SJCRH30 (cell line): ENCODE measurements around the gene HMG20B. TPM values are rescaled to one million over a fixed set of nuclear protein-coding genes. Genes with fewer than 3 reads are reported as not detected.
A peak's percentile ranks its signal among the peaks of the same experiment; 100 is the strongest.

Experiments used
- DNase-seq, 2 experiments: peaks; one replicate each; pipeline ENCODE4 v3.0.0-alpha.2; 2015 to 2020
- H3K27ac ChIP-seq: fragments of 250-450 bp; sonication (Bioruptor Pico); 2 replicates; pipeline ENCODE4 v1.5.1; 2020; ENCODE audit warnings: mild to moderate bottlenecking, moderate library complexity
- H3K27me3 ChIP-seq: fragments of 250-450 bp; sonication (Bioruptor Pico); 2 replicates; pipeline ENCODE4 v1.5.1; 2020; ENCODE audit warnings: mild to moderate bottlenecking, moderate library complexity
- H3K36me3 ChIP-seq: fragments of 250-450 bp; sonication (Bioruptor Pico); 2 replicates; pipeline ENCODE4 v1.5.1; 2020; ENCODE audit warnings: mild to moderate bottlenecking, moderate library complexity
- H3K4me1 ChIP-seq: fragments of 250-450 bp; sonication (Bioruptor Pico); 2 replicates; pipeline ENCODE4 v1.5.1; 2020; ENCODE audit warnings: mild to moderate bottlenecking, moderate library complexity
- H3K4me3 ChIP-seq: fragments of 250-450 bp; sonication (Bioruptor Pico); 2 replicates; pipeline ENCODE4 v1.5.1; 2020; ENCODE audit warnings: mild to moderate bottlenecking, moderate library complexity
- H3K9me3 ChIP-seq: fragments of 250-450 bp; sonication (Bioruptor Pico); replicated peaks from 2 replicates; pipeline ENCODE4 v1.5.1; 2020; ENCODE audit warnings: mild to moderate bottlenecking, moderate library complexity
- total RNA-seq: library from RNA; depleted of rRNA; stranded (reverse); fragments of >200 nt; shearing (Covaris generic); gene quantifications from 2 replicates; pipeline ENCODE4 v1.2.3, GENCODE V29; 2014; rRNA removed

HMG20B gene
- total RNA-seq, 1 experiment from 2014 or later, result 48.0 TPM

DNA sequence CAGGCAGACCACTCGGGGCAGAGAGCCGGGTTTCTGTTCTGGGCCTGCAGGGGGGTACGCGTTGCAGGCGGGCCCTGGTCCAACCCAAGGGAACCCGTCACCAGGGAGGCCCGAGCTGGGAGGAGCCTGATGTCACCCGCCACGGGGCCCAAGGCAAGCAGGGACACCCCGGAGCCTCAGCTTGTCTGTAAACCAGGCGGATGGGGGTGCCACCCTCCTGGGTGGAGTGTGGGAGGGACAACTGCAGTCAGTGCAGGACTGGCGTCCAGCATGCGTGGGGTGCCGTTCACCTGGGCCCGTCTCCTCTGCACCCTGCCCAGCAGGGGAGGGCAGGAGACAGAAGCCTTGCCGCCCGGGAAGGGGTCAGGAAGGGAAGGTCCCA, 46.9 kb downstream of the HMG20B start:
- Histone ChIP-seq H3K36me3 (0 out of 2 replicates have a peak, but pooled peaks cover 6% of the 10 kb centered on the region), H3K27me3 (no peaks in the 10 kb centered on the region), H3K4me1 (no peaks in the 10 kb centered on the region), H3K9me3 (no peaks in the 10 kb centered on the region), H3K27ac (no peak overlapping the region), H3K4me3 (no peak overlapping the region)
- DNase-seq, result no peak

DNA sequence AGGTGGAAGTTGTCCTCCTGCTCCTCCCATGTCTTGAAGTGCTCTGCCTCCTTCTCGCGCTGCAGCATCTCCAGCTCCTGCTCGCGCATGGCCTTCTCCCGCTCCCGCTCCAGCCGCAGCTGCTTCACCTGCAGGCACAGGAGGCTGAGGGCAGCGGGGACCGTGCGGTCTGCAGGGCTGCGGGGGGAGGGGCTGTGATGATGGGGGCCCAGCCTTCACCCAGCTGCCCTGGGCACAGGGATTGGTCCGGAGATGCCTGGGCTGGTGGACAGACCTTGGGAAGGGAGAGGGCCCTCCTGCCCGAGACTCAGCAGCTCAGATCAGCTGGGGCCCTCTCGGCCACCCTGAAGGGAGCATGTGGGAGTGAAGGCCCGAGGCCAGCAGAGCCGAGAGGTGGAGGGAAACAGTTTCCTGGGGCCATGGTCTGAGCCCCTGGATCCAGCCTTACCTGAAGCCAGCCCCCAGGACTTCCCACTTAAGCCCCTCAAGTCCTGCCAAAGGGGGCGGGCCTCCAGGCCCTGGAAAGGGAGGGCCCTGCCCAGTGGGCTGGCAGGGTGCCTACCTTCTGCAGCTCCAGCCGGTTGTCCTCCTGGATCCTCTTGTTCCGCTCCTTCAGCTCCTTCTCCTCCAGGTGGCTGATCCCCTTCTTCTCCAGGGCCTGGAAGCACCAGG, 47.5 kb downstream of the HMG20B start:
- Histone ChIP-seq H3K9me3 (no peaks in the 10 kb centered on the region), H3K4me3 (no peak overlapping the region), H3K4me1 (no peaks in the 10 kb centered on the region), H3K36me3 (0 out of 2 replicates have a peak, but pooled peaks cover 6% of the 10 kb centered on the region), H3K27ac (no peak overlapping the region), H3K27me3 (no peaks in the 10 kb centered on the region)
- no peak for DNase-seq

DNA sequence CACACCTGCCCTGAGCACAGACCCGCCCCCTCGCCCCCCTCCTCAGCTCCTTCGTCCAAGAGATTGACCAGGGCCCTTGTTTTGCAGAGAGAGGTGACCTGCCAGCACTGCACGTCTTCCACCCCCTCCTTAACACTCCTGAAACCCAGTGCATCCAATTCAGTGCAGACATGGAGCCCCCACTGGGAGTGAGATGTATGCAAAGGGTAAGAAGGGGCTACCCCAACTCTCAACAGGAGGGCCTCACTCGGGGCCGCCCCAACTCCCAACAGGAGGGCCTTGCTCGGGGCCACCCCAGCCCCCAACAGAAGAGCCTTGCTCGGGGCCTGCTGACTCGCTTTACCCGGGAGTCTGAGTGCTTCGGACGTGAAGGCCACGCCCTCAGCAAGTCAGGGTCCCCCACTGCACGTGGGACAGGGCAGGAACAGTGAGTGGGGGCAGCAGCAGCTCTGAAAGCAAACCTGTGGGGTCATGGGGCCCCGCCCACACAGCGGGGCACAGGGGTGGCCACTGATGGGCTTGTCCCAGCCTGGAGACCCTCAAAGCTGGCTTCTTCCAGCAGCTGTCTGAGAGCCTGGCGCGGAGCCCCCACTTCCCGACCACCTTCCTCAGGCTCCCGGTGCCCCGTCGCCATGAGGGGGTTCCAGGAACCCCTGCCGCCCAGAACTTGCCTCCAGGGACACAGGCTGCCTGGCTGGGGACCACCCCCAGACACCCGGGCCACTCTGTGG, 48.2 kb downstream of the HMG20B start:
- no peak overlapping the region for H3K27ac ChIP-seq
- DNase-seq, result no peak
- H3K27me3 ChIP-seq, result no peaks in the 10 kb centered on the region
- no peaks in the 10 kb centered on the region for H3K9me3 ChIP-seq
- H3K36me3 ChIP-seq, result 0 out of 2 replicates have a peak, but pooled peaks cover 6% of the 10 kb centered on the region
- H3K4me1 ChIP-seq, result no peaks in the 10 kb centered on the region
- no peak overlapping the region for H3K4me3 ChIP-seq

DNA sequence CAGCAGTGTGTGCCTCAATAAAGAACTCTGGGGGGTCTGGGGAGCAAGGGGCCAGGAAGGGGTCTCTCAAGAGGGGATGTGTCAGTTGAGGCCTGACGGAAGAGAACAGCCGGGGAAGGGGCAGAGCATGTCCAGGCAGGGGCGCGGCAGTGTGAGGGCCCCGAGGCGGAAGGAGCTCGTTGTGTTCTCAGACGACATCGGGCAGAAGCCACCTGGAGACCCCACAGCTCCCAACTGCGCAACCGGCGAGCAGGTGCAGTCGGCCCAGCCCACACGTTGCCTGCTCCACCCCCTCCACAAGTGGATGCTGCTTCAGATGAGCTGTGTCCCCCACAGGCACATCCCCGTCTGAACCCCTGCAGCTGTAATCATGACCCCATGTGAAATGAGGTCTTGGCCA, 48.9 kb downstream of the HMG20B start:
- no peaks in the 10 kb centered on the region for H3K27me3 ChIP-seq
- H3K36me3 ChIP-seq, result 0 out of 2 replicates have a peak, but pooled peaks cover 6% of the 10 kb centered on the region
- no peaks in the 10 kb centered on the region for H3K9me3 ChIP-seq
- H3K4me1 ChIP-seq, result no peaks in the 10 kb centered on the region
- DNase-seq, result no peak
- H3K4me3 ChIP-seq, result no peak overlapping the region
- H3K27ac ChIP-seq, result no peak overlapping the region

DNA sequence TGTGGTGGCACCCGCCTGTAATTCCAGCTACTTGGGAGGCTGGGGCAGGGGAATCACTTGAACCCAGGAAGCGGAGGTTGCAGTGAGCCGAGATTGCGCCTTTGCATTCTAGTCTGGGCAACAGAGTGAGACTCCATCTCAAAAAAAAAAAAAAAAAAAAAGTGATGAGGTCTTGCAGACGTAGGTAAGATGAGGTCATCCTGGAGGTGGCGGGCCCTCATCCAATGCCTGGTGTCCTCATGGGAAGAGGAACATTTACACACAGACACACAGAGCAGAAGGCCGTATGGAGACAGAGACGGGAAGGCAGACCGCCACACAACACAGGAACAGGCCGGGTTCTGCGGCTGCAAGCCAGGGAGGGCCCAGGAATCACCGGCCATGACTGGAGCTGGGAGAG, 49.5 kb downstream of the HMG20B start:
- Histone ChIP-seq H3K27ac (no peak overlapping the region), H3K27me3 (no peaks in the 10 kb centered on the region), H3K4me3 (no peak overlapping the region), H3K9me3 (no peaks in the 10 kb centered on the region), H3K4me1 (no peaks in the 10 kb centered on the region), H3K36me3 (0 out of 2 replicates have a peak, but pooled peaks cover 6% of the 10 kb centered on the region)
- DNase-seq, result no peak

DNA sequence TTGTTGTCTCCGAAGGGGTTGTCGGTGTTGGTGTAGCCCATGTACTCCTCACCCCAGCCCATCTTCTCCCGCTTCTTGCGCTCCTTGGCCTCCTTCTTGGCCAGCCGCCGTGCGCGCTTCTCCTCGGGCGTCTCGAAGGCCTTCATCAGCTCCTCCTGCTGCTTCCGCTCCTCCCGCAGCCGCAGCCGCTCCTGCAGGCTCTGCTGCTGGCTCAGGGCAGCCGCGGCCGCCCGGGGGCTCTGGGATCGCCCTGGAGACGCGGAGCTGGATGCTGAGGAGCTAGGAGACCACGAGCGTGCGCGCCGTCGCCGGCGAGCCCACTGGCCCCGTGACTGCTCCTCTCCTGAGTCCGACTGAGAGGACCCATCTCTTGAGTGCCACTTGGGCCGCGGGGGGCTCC, 51.0 kb downstream of the HMG20B start:
- no peaks in the 10 kb centered on the region for H3K9me3 ChIP-seq
- 0 out of 2 replicates have a peak, but pooled peaks cover 3% of the 10 kb centered on the region for H3K36me3 ChIP-seq
- no peaks in the 10 kb centered on the region for H3K27me3 ChIP-seq
- no peaks in the 10 kb centered on the region for H3K4me1 ChIP-seq
- no peak for DNase-seq
- no peak overlapping the region for H3K4me3 ChIP-seq
- no peak overlapping the region for H3K27ac ChIP-seq

DNA sequence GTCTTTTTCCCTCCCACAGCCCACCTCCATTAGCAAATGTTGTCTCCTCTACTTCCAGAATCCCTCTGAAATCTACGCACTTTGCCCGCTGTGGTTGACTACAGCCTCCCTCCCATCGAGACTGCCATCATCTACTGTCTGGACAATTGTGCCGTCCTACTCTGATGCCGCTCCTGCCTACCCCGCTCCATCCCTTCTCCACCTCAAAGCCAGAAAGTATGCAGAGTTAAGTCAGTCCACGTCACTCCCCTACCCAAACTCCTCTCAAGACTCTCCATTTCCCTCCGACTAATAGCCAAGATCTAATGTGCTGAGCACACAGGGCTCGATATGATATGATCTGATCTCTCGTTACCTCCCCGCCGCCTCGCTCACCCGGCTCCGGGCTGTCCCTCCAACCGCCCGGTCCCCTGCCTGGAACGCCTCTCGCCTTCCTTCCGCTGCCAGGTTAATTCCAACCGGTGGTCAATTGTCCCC, 53.3 kb downstream of the HMG20B start:
- H3K27ac ChIP-seq, result peak overlapping the region; percentile 95
- no peaks in the 10 kb centered on the region for H3K9me3 ChIP-seq
- no peaks in the 10 kb centered on the region for H3K27me3 ChIP-seq
- DNase-seq, result no peak
- H3K36me3 ChIP-seq, result no peaks in the 10 kb centered on the region
- H3K4me1 ChIP-seq, result no peaks in the 10 kb centered on the region
- peak overlapping the region; percentile 94 for H3K4me3 ChIP-seq

DNA sequence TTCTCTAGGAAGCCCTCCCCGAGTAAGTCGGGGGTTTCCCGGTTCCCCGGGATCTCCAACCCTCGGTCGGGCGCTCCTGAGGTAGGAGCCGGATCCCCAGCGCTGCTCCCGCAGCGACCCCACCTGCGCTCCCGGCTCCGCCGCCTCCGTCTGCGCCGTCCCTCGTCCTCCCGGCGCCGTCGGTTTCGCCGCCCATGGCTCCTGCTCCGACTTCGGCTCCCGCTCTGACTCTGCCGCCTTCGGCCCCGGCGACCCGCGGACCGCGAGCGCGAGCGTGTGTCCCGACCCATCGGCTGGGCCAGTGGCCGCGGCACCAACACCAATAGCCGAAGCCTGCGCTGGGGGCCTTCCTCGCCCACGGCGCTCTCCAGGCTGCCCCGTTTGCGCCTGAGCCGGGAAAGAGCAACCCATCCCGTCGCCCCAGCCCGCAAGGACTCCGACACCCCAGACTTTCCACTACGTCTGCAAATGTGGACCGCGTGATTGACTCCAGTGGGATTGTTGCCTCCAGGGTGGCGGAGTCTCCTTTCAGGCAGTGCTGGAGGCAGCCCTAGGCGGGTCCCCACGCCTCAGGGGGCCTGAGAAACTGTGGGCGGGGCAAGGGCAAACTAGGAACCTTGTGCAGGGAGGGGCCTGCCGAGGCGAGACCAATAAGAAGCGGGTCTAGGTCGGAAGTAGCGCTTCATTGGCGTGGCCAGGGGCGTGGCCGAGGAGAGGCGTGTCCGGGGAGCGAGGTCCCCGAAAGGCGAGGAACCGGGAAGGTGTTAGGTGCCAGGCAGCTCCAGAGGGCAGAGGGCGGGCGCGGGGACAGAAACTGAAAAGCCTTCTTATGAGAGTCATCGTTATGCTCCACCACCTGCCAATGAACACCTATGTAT, 54.0 kb downstream of the HMG20B start, which contains the start of gene CACTIN:
Gene CACTIN (minus strand): TSS at position 318 of the 878 bp plus-strand sequence. CDS start 28 bp downstream, at position 290.
- H3K9me3 ChIP-seq, result no peaks in the 10 kb centered on the region
- peak within 1 kb of the TSS; percentile 94 for H3K4me3 ChIP-seq
- H3K4me1 ChIP-seq, result no peaks in the 10 kb centered on the region
- no peaks in the 10 kb centered on the region for H3K36me3 ChIP-seq
- peak within 1 kb of the TSS; percentile 95 for H3K27ac ChIP-seq
- H3K27me3 ChIP-seq, result no peaks in the 10 kb centered on the region
- peak; percentile 99 for DNase-seq

DNA sequence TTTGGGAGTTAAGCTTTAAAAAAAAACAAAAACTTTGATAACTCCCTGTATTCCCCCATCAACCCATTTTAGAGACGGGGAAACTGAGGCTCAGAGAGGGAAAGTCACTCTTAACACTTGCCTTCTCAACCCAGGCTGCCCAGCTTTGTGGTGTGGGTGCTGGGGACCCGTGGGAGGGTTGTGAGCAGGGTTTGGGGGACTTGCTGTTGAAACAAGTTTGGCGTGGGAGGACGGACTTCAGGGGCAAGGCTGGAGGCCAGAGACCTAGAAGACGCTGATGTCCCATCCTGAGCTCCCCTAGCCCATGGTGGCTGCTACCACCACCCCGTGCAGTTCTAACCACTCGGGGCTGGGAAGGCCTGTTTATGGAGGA, 54.6 kb downstream of the HMG20B start:
- DNase-seq, result no peak
- H3K27me3 ChIP-seq, result no peaks in the 10 kb centered on the region
- no peaks in the 10 kb centered on the region for H3K36me3 ChIP-seq
- no peak overlapping the region for H3K27ac ChIP-seq
- H3K9me3 ChIP-seq, result no peaks in the 10 kb centered on the region
- H3K4me1 ChIP-seq, result no peaks in the 10 kb centered on the region
- peak overlapping the region; percentile 94; the same call in 1 of the 2 replicates for H3K4me3 ChIP-seq

Other genes starting within 250 kb of the HMG20B start
- 15.1 and 16.4 TPM in 2 replicates for gene NFIC, start 206.4 kb upstream of the HMG20B start, total RNA-seq
- not detected in 2 replicates for gene SMIM24, start 92.4 kb upstream of the HMG20B start, total RNA-seq
- gene SMIM44, start 89.5 kb upstream of the HMG20B start, total RNA-seq, result not detected in 2 replicates
- 11.7 and 12.3 TPM in 2 replicates for gene DOHH, start 72.3 kb upstream of the HMG20B start, total RNA-seq
- 31.4 and 31.8 TPM in 2 replicates for gene FZR1, start 66.6 kb upstream of the HMG20B start, total RNA-seq
- not detected in 2 replicates for gene TEKTIP1, start 33.8 kb upstream of the HMG20B start, total RNA-seq
- 54.6 and 57.1 TPM in 2 replicates for gene MFSD12, start 15.4 kb upstream of the HMG20B start, total RNA-seq
- gene GIPC3, start 12.5 kb downstream of the HMG20B start, total RNA-seq, result 0.03 and 0.06 TPM in 2 replicates
- gene TBXA2R, start 33.9 kb downstream of the HMG20B start, total RNA-seq, result 0.06 and 0.13 TPM in 2 replicates
- 21.4 and 21.6 TPM in 2 replicates for gene CACTIN, start 53.8 kb downstream of the HMG20B start, total RNA-seq
- 11.8 and 12.2 TPM in 2 replicates for gene PIP5K1C, start 127.5 kb downstream of the HMG20B start, total RNA-seq
- not detected in 2 replicates for gene TJP3, start 135.4 kb downstream of the HMG20B start, total RNA-seq
- 15.0 and 15.2 TPM in 2 replicates for gene APBA3, start 188.7 kb downstream of the HMG20B start, total RNA-seq
- gene MRPL54, start 189.7 kb downstream of the HMG20B start, total RNA-seq, result 23.9 and 29.4 TPM in 2 replicates
- gene RAX2, start 199.3 kb downstream of the HMG20B start, total RNA-seq, result not detected in 2 replicates
- gene MATK, start 213.4 kb downstream of the HMG20B start, total RNA-seq, result not detected in 2 replicates